HG03280 (cell line): ENCODE results near the gene SORCS2.

ENCODE experiments used
- ATAC-seq: cut with Tn5 transposase; IDR thresholded peaks from one replicate; pipeline ENCODE4 v1.9.1; 2021; ENCODE audit warnings: mild to moderate bottlenecking, moderate library complexity; ENCODE audit not compliant: unreplicated experiment

SORCS2 gene

DNA sequence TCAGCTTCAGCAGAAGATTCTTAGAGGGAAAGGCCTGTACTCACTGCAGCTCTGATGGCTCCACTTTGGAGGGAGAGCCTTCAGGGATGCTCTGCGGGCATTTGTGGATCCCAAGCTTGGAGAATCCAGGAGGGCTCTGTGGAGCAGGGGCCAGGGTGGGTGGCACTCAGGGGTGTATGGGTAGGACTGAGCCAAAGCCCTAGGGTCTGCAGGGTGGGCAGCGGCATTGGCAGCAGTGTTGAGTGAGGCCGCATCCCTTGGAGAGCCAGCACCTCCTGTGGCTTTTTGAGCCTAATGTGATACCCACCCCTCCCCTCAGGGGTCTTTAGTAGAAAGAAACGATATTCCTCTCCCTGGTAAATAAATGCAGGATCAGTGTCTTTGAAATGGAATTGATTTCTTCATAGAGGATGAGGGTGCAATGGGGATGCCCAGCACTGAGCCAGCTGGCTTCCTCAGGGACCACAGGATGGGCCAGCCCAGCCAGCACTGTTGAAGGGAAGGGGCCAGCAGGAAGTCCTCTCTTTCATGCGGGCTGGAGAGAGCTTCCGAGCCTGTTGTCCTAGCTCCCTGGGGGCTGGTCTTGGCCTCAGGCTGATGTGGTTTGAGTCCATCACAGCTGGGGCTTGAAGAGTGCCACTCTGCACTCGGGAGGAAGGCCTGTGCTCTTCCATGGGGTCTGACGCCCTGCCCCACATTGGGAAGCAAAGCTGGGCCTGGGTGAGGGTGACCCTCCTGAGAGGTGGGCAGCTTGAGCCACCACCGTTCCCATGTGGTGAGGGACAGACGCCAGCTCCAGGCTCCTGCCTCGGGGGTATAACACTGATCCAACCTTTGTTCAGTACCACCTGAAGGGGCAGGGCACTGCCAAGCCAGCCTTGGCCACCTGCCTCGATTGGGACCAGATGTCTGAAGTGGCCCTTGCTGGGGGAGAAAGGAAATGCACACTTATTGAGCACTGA, 192.9 kb downstream of the SORCS2 start:
- ATAC-seq, result no peak

GRCh38 chr4:7387925-7388324, 195.6 kb downstream of the SORCS2 start:
- ATAC-seq, result no peak

- ATAC-seq, result no peak
Observed at GRCh38 chr4:7388627-7389026, 196.3 kb downstream of the SORCS2 start.

DNA sequence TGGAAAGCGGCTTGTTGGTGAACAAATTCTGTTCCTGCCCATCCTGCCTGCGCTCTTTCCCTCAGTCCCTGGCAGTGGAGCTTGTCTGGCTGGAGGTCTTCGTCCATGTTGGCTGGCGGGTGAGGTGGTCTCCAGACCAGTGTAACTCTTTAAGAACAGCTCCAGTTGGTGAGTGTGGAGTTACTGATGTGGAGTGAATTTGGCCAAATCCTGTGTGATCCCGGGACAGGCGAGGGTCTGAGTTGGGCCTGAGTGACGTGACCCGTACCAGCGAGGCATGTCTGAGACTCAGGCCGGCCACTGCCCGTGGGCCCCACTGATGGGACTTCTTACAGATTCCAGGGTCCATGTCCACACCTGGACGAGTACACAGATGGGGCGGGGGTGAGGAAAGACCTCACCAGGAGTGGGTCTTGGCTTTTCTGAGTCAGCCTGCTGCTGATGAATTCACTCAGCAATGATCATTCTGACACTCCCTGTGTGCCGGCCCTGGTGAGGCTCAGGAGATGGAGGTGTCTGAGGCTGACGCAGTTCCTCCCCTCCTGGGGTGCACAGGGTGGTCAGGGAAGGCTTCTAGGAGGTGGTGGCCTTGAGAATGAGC, 196.9 kb downstream of the SORCS2 start:
- ATAC-seq, result no peak

- ATAC-seq, result no peak
Observed at GRCh38 chr4:7389719-7390118, 197.4 kb downstream of the SORCS2 start.

GRCh38 chr4:7390336-7390735, 198.0 kb downstream of the SORCS2 start:
- no peak for ATAC-seq

GRCh38 chr4:7390906-7391636, 198.7 kb downstream of the SORCS2 start:
- no peak for ATAC-seq

- no peak for ATAC-seq
Observed at GRCh38 chr4:7391637-7392437, 199.5 kb downstream of the SORCS2 start.

DNA sequence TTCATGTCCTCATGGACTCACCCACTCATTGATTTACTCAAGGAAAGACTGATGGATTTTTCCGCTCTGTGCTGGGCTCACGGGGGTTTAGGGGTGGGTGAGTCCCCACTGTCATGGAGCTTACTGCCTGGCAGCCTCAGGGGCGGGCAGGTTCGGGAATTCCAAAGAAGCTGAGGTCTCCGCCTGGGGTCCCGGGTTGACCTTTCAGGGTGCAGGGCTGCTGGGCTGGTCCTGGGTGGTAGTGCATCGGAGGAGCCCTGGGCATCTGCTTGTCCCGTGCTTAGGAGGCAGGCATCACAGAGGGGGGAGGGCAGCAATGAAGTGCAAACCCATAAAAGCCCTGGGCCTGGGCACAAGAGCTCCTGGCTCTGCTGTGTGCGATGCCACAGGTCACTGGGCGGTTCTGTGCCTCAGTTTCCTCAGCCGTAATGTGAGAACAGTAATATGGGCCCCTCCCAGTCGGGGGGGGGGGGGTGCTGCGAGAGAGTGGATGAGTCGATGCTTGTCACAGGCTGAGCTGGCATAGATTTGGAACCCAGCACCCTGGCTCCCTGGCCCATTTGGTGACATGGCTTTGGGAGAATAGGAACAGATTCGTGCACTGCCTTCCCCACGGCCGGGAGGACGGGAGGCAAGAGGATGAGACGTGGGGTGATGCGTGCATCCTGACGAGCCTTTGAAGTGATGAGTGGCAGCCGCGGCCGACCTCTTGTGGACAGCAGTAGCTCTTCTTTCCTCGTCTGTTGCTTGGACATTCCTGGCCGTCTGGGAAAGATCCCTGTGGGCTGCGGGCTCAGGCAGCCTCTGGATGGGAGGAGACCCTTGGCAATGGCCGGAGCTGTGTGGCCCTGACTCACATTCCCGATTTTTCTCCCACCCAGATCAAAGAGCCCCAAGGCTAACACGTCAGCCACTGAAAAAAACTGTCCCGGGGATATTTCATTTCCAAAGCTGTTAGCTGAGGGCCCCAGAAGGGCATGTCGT, 200.4 kb downstream of the SORCS2 start:
- ATAC-seq, result no peak

DNA sequence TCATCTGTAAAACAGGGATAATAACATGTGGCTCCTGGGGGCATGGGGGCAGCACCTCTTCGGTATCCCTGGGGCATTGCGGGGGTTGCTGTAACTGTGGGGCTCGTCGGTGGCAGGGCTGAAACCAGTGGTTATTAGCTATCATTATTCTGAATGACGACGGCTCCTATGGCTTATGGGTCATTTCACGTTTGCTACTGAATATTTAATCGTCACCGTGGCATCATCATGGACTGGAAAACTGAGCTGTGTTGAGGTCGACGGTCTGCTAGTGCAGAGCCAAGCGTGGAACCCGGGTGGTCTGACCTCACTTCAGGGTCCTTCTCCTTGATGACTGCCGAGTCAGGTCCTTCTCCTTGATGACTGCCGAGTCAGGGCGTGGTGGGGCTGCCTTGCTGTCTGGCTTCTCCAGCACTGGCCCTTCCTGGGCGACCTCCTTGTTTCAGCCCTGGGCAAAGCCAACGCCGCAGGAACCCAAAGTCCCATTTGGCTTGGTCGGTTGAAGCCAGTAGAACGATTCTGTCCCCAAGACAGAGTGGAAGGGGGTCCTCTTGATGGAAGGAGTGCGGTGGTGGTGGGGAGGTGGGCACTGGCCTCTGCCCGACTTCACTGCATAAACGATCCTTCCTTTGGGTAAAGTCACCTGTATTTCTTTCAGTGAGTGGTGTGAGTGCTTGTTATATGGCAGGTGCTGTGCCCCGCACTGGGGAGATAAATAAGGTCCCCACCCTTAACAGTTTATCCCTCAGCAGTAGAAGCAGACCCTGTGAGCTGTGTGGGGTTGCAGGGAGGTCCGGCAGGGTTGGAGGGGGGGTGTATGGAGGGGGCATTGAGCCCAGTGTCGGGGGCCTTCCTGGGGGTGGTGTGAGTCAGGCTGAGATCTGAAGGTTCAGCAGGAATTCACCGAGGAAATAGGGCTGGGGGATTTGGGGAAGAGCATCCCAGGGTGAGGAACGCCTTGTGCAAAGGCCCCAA, 201.6 kb downstream of the SORCS2 start:
- no peak for ATAC-seq

DNA sequence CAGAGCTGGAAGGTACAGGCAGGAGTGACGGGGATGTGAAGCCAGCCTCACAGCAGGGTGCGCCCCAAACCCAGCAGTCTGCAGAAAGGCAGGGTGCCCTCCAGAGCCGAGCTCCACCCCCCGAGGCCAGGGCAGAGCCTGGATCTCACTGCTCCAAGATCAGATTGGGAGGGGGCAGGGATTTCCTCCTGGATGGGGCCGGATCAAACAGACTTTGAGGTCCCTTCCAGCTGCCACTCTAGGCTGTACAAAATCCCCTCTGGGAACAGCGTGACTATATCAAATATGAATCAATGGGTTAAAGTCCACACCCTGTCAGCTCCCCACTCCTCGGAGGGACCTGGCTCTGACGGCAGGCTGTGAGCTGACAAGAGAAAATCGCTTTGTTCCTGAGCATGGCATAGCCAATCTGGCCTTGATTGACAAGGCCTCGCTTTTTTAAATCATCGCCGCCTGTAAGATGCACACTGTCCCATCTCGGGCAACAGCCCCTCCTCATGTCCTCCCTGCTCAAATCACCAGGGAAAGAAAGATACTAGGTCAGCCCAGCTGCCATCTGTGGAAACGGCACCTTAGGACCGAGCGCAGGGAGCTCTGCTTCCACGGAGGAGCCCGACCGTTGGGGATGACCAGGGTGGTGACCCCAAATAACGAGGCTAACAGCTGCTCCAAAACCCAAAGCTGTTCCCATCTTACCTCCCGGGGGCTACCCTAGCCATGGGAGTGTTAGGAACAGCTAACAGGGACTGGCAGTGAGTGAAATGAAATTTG, 202.5 kb downstream of the SORCS2 start:
- no peak for ATAC-seq

DNA sequence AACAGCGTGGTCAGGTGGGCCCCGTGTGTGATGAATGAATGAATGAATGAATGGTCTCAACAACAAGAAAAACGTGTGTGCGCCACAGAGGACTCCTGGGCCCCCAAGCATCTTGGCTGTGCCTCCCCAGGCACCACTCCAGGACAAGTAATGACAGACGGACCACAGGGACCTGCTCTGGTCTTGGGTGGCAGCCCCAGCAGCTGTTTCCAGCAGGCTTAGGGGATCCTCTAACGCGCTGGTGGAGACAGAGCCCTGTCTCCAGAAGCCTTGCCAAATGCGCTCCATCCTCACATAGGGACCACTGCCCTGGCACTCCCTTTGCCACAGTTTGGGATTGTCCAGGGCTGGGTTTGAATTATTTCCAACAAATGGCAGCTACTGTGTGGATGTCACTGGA, 203.3 kb downstream of the SORCS2 start:
- ATAC-seq, result no peak

DNA sequence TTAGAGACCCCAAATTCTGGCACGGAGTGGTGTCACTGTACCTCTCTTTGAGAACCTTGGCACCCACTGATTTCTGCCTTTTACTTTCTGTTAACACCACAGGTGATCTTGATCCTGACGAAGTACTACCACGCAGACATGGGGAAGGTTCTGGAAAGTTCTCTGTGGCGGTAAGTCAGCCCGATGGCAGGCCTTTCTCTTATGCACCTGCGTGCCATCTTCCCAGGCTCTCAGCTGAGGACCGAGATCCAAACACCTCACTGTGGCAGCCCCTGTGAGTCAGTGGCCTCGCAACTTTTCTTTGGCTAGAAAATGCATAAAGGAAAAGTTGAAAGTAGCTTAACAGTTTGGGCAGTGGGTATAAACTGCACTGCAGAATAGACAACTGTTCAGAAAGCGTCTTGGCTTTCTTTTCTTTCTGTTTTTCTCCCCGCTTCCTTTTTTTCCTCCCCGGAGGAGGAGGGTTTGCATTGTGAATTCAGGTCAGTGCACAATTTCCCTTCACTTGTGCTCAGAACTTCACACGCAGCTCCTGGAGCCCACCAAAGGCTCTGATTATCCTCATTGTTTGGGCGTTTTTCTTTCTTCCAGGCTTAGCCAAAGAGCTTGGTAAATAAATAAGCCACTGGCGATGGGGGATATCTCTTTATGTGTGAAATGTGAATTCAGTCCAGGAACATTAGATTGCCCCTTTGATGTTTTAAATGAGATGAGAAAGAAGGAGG, 204.0 kb downstream of the SORCS2 start:
- ATAC-seq, result no peak

DNA sequence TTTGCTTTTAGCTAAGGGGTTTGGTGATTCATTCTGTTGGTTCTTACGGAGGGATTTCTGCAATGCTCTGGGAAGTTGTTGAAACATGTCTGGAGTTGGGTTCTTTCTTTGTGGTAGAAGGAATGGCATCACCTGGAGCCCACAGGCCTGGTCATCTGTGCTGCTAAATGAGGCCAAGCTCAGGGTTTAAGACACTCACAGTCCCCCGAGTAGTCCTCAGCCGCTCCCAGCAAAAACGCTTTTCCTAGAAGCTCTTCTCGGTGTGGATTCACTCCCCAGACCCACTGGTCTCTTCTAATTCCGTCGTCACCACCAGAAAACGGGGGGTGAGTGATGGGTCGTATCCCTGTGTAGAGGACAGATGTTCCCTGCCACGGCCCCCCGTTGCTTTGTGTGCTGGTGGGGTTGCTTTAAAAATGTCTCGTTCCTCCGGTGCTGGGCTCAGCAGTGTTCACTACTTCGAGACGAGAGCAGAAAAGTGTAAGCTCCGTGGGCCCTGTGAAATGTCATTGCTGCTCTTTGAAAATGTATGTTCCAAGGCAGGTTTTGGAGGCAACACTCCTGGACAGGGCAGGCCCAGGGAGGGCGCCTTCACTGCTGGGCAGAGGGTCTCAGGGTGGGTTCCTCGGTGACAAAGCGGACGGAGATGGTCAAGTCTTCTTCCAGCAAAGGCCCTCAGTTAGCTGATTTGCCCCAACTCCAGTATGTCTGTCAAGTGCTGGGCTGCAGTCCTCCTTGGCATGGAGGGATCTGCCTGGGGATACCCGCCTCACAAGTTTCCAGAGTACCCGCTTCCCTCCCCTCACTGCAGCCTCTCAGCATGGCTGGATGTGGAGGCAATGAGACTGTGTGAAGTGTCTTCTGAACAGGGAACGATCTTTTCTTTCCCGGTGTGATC, 205.1 kb downstream of the SORCS2 start:
- no peak for ATAC-seq

- ATAC-seq, result no peak
Observed at GRCh38 chr4:7398104-7398423, 205.7 kb downstream of the SORCS2 start.

GRCh38 chr4:7398788-7399439, 206.6 kb downstream of the SORCS2 start:
- ATAC-seq, result no peak
